Lung (tissue), 12 donors: ENCODE measurements around the gene DAPP1. TPM values are rescaled to one million over a fixed set of nuclear protein-coding genes. Genes with fewer than 3 reads are reported as not detected.

Experiments
- ATAC-seq: fragments of 200-7000 bp; cut with Tn5 transposase; one replicate; pipeline ENCODE4 v1.9.1; 2020; ENCODE audit warnings: moderate number of reproducible peaks; ENCODE audit not compliant: insufficient read depth, low FRiP score
- DNase-seq, 3 donors: peaks; one replicate each; pipeline ENCODE4 v3.0.0-alpha.2; 2013 to 2017
- H3K27ac ChIP-seq, 2 donors: one replicate each; pipeline ENCODE4 v1.5.1; 2013; ENCODE audit warnings: mild to moderate bottlenecking in 2 of 2, moderate library complexity in 2 of 2, control low read depth in 1 of 2, inconsistent platforms in 1 of 2, low read depth in 1 of 2, low read length in 1 of 2
- H3K27me3 ChIP-seq, 3 donors: one replicate each; pipeline ENCODE4 v1.5.1; 2013; ENCODE audit warnings: low read length in 2 of 3; ENCODE audit not compliant: control insufficient read depth in 3 of 3, insufficient read depth in 3 of 3
- H3K36me3 ChIP-seq, 4 donors: one replicate each; pipeline ENCODE4 v1.5.1; 2013; ENCODE audit warnings: low read length in 4 of 4, mild to moderate bottlenecking in 1 of 4, moderate library complexity in 1 of 4; ENCODE audit not compliant: control insufficient read depth in 4 of 4, insufficient read depth in 4 of 4
- H3K4me1 ChIP-seq, 5 donors: one replicate each; pipeline ENCODE4 v1.5.1; 2013; ENCODE audit warnings: low read length in 5 of 5, mild to moderate bottlenecking in 2 of 5, moderate library complexity in 1 of 5; ENCODE audit not compliant: control insufficient read depth in 5 of 5, insufficient read depth in 5 of 5
- H3K4me3 ChIP-seq: one replicate; pipeline ENCODE4 v1.5.1; 2013; ENCODE audit warnings: mild to moderate bottlenecking, control low read depth, moderate library complexity
- H3K9ac ChIP-seq, 2 donors: one replicate each; pipeline ENCODE4 v1.5.1; 2013; ENCODE audit warnings: low read length in 2 of 2, control low read depth in 1 of 2; ENCODE audit not compliant: insufficient read depth in 1 of 2
- H3K9me3 ChIP-seq, 4 donors: one replicate each; pipeline ENCODE4 v1.5.1; 2013; ENCODE audit warnings: low read length in 3 of 4, mild to moderate bottlenecking in 1 of 4, moderate library complexity in 1 of 4; ENCODE audit not compliant: control insufficient read depth in 4 of 4, insufficient read depth in 3 of 4
- CTCF ChIP-seq: IDR thresholded peaks from 2 replicates; pipeline ENCODE4 v1.5.1; 2012; ENCODE audit warnings: mild to moderate bottlenecking; ENCODE audit errors: control extremely low read depth, extremely low read depth
- WGBS, 2 donors: extraction: QIAGEN DNeasy Blood & Tissue Kit; methylation state at CpG; one replicate each; pipeline ENCODE4 v1.1.7; 2013; 5-methylcytosine and 5-hydroxymethylcytosine counted together
- polyA plus RNA-seq, 2 donors: library from polyadenylated mRNA; stranded (reverse); fragments of 200-250 nt; gene quantifications; one replicate each; pipeline ENCODE4 v1.2.1, GENCODE V29; 2013
- total RNA-seq, 2 donors: library from RNA; depleted of rRNA in 1 of 2; stranded (reverse); fragments of >200 nt in 1 of 2; gene quantifications; one replicate each; pipeline ENCODE4 v1.2.1, GENCODE V29; 2014 to 2021
- donor health status: control.
- donor health status: control.
- donor health status: Bipolar disorder and iron deficiency.
- donor health status: healthy.
- donor health status: DM: yes; HTN: yes; CAD: no.

Gene DAPP1
- total and polyA plus RNA-seq, 4 donors = 2.6 to 24.6 (median 11.7) TPM

DNA sequence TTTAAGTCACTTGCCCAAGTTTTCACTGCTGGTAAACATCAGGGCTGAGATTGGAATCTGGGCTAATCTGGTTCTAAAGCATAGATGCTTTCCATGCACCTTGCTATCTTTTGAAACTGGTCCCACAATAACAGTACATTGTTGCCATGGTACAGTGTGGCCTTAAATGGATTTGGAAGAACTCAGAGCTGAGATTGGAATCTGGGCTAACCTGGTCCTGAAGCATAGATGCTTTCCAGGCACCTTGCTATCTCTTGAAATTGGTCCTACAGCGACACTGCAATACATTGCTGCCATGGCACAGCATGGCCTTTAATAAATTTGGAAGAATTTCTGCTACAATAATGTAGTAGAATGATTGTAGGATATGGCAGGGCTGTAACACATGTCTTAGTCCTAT is 28.6 kb downstream of the DAPP1 start:
- no peak for DNase-seq
- TF ChIP-seq CTCF = no peak
- no peak overlapping the region for H3K27ac ChIP-seq
- no peaks in the 10 kb centered on the region for H3K36me3 ChIP-seq
- H3K9me3 ChIP-seq = no peaks in the 10 kb centered on the region
- no peaks in the 10 kb centered on the region for H3K4me1 ChIP-seq
- 100% methylated on average over 1 of the region's 1 CpG for WGBS, 2 donors
- no peak for ATAC-seq
- H3K4me3 ChIP-seq = no peak overlapping the region
- H3K27me3 ChIP-seq = no peaks in the 10 kb centered on the region
- no peak overlapping the region for H3K9ac ChIP-seq

DNA sequence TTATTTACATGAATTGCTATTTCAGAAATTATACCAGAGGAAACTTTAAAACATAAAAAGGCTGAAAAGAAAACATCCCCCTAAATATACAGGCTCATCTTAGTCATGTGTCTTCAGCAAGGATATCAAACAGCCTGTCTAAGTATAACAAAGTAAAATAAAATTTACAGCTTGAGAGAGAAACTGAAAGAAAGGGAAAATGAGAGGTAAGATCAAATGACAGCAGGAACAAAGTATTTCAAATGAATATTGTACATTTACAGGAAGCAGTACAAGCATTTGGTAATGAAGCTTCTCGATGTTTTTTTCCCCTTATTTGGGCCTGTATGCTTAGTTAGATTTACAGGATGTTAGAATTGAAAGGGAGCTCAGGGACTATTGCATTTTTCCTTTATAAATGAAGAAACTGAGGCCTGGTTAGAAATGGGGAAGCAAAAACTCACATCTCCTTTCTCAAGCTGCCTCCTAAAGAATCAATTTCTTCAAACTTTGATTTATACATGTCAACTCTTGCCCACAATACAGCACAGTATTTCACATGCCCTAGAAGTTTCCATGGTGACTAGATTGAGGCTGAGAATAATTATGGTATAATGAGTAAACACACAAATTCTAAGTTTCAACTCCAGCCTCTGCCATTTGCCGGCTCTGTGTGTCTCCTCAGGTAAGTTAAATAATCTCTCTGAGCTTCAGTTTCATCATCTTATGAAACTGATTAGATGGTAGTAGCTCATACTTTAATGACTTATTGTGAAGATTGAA is 29.3 kb downstream of the DAPP1 start:
- no peak overlapping the region for H3K9ac ChIP-seq
- no peaks in the 10 kb centered on the region for H3K4me1 ChIP-seq
- DNase-seq = no peak
- TF ChIP-seq CTCF = no peak
- 60 to 69% methylated on average over 2 of the region's 2 CpGs for WGBS, 2 donors
- no peak overlapping the region for H3K27ac ChIP-seq
- H3K9me3 ChIP-seq = no peaks in the 10 kb centered on the region
- no peaks in the 10 kb centered on the region for H3K36me3 ChIP-seq
- H3K4me3 ChIP-seq = no peak overlapping the region
- no peak for ATAC-seq
- no peaks in the 10 kb centered on the region for H3K27me3 ChIP-seq

GRCh38 chr4:99846891-99847290 is 30.3 kb downstream of the DAPP1 start:
- 26 to 43% methylated on average over 1 of the region's 1 CpG for WGBS, 2 donors
- no peak for DNase-seq
- Histone ChIP-seq H3K9me3 (no peaks in the 10 kb centered on the region), H3K4me1 (no peaks in the 10 kb centered on the region), H3K27me3 (no peaks in the 10 kb centered on the region), H3K9ac (no peak overlapping the region), H3K36me3 (no peaks in the 10 kb centered on the region), H3K4me3 (no peak overlapping the region), H3K27ac (no peak overlapping the region)
- ATAC-seq = no peak
- TF ChIP-seq CTCF = no peak
